ENCODE measurements around the gene INPP5K.

- TF ChIP-seq CTCF (IDR thresholded peaks at IDR 0.05; ENCODE audit: low read depth, low read length, poor library complexity, severe bottlenecking): no peak
- TF ChIP-seq EZH2phosphoT487 (IDR thresholded peaks at IDR 0.05; ENCODE audit: borderline replicate concordance, low read length): no peak
Measured at GRCh38 chr17:1560858-1561355, 44.5 kb upstream of the INPP5K start.

All from DOHH2 (cell line).